HepG2 (cell line): Measurements from ENCODE around the gene EMILIN3. TPM values are rescaled to one million over a fixed set of nuclear protein-coding genes. Genes with fewer than 3 reads are reported as not detected.
A peak's percentile ranks its signal among the peaks of the same experiment; 100 is the strongest.

Experiments used
- ADNP ChIP-seq: sonication (generic); formaldehyde crosslinking; IDR thresholded peaks from 2 replicates; pipeline ENCODE4 v1.4.0; 2020; ENCODE audit warnings: missing genetic modification reagents
- AGO1 ChIP-seq: fragments of 200-400 bp; formaldehyde crosslinking; IDR thresholded peaks from 2 replicates; pipeline ENCODE4 v1.6.1; 2017; ENCODE audit warnings: mild to moderate bottlenecking, low read depth, low read length, moderate library complexity; ENCODE audit not compliant: poor library complexity, severe bottlenecking
- BCL6 ChIP-seq: IDR thresholded peaks from 2 replicates; pipeline ENCODE4 v1.6.1; 2016; ENCODE audit warnings: missing genetic modification reagents, missing compliant biosample characterization
- BRD4 ChIP-seq: sonication (generic); formaldehyde crosslinking; IDR thresholded peaks from 2 replicates; pipeline ENCODE4 v1.4.0; 2020; ENCODE audit warnings: missing genetic modification reagents
- FOXO4 ChIP-seq: sonication (generic); formaldehyde crosslinking; conservative IDR thresholded peaks from 2 replicates; pipeline ENCODE4 v1.8.1; 2023; ENCODE audit warnings: missing genetic modification reagents
- HDAC6 ChIP-seq: fragments of 200-600 bp; sonication (generic); IDR thresholded peaks from 2 replicates; pipeline ENCODE4 v1.7.0; 2017; ENCODE audit warnings: mild to moderate bottlenecking, antibody characterized with exemption, low read length, low read depth
- HNRNPK ChIP-seq: fragments of 200-400 bp; formaldehyde crosslinking; IDR thresholded peaks from 2 replicates; pipeline ENCODE4 v1.6.1; 2018; ENCODE audit warnings: low read length, low read depth, moderate library complexity, mild to moderate bottlenecking; ENCODE audit not compliant: poor library complexity, severe bottlenecking
- NFRKB ChIP-seq: fragments of 450-650 bp; IDR thresholded peaks from 2 replicates; pipeline ENCODE4 v1.6.1; 2017
- PCBP1 ChIP-seq: fragments of 200-400 bp; formaldehyde crosslinking; IDR thresholded peaks from 2 replicates; pipeline ENCODE4 v1.6.1; 2017; ENCODE audit warnings: mild to moderate bottlenecking, low read depth, low read length, borderline replicate concordance
- PPARG ChIP-seq: conservative IDR thresholded peaks from 2 replicates; pipeline ENCODE4 v1.6.1; 2016; ENCODE audit warnings: missing biosample characterization, missing genetic modification reagents
- SALL2 ChIP-seq: sonication (generic); formaldehyde crosslinking; IDR thresholded peaks from 2 replicates; pipeline ENCODE4 v1.8.1; 2023; ENCODE audit warnings: mild to moderate bottlenecking, missing genetic modification reagents, inconsistent platforms
- U2AF2 ChIP-seq: fragments of 200-400 bp; formaldehyde crosslinking; IDR thresholded peaks from 2 replicates; pipeline ENCODE4 v1.6.1; 2017; ENCODE audit warnings: low read depth, mild to moderate bottlenecking, low read length
- UBTF ChIP-seq: sonication (generic); formaldehyde crosslinking; IDR thresholded peaks from 2 replicates; pipeline ENCODE4 v1.4.0; 2020; ENCODE audit warnings: mild to moderate bottlenecking, missing genetic modification reagents
- ZBTB10 ChIP-seq: sonication (generic); formaldehyde crosslinking; IDR thresholded peaks from 2 replicates; pipeline ENCODE4 v1.4.0; 2020; ENCODE audit warnings: missing genetic modification reagents, borderline replicate concordance
- ZBTB20 ChIP-seq: sonication (generic); formaldehyde crosslinking; IDR thresholded peaks from 2 replicates; pipeline ENCODE4 v1.8.1; 2023; ENCODE audit warnings: missing genetic modification reagents, low read depth, mild to moderate bottlenecking, borderline replicate concordance
- ZFP41 ChIP-seq: sonication (generic); formaldehyde crosslinking; IDR thresholded peaks from 2 replicates; pipeline ENCODE4 v1.4.0; 2020; ENCODE audit warnings: mild to moderate bottlenecking, missing genetic modification reagents, borderline replicate concordance
- ZGPAT ChIP-seq: IDR thresholded peaks from 2 replicates; pipeline ENCODE4 v1.6.1; 2016; ENCODE audit warnings: mild to moderate bottlenecking
- ZNF136 ChIP-seq: sonication (generic); formaldehyde crosslinking; IDR thresholded peaks from 2 replicates; pipeline ENCODE4 v1.8.1; 2022; ENCODE audit warnings: low read depth, mild to moderate bottlenecking, moderate library complexity, missing genetic modification reagents
- ZNF264 ChIP-seq: sonication (generic); formaldehyde crosslinking; IDR thresholded peaks from 2 replicates; pipeline ENCODE4 v1.4.0; 2020; ENCODE audit warnings: missing genetic modification reagents
- ZNF337 ChIP-seq: sonication (generic); formaldehyde crosslinking; IDR thresholded peaks from 2 replicates; pipeline ENCODE4 v1.5.1; 2020; ENCODE audit warnings: missing genetic modification reagents, low read depth, mild to moderate bottlenecking, borderline replicate concordance
- ZNF34 ChIP-seq: sonication (generic); formaldehyde crosslinking; IDR thresholded peaks from 2 replicates; pipeline ENCODE4 v1.4.0; 2020; ENCODE audit warnings: mild to moderate bottlenecking, missing genetic modification reagents, borderline replicate concordance
- ZNF460 ChIP-seq: sonication (generic); formaldehyde crosslinking; IDR thresholded peaks from 2 replicates; pipeline ENCODE4 v1.5.1; 2020; ENCODE audit warnings: missing genetic modification reagents, mild to moderate bottlenecking, borderline replicate concordance
- polyA plus RNA-seq, 8 experiments: library from polyadenylated mRNA; depleted of rRNA in 3 of 8; stranded (reverse) in 7 of 8; unstranded in 1 of 8; fragments of >200 nt; fragmentation: Illumina TruSeq in 4 of 8; extraction: Trizol in 4 of 8; gene quantifications; 2 replicates each; pipeline versions ENCODE4 v1.2.1 to v1.2.3, GENCODE V29; 2011 to 2016; ENCODE audit warnings: low read depth in 4 of 8, missing spikeins in 1 of 8, mixed read lengths in 1 of 8; ENCODE audit not compliant: insufficient read depth in 1 of 8
- total RNA-seq, 5 experiments: library from RNA; depleted of rRNA; stranded (reverse); fragments of >200 nt; fragmentation: Illumina TruSeq; extraction: Trizol; gene quantifications; 2 replicates each; pipeline ENCODE4 v1.2.3, GENCODE V29; 2016; ENCODE audit warnings: low read depth in 1 of 5

EMILIN3 gene
- total and polyA plus RNA-seq, 2 of the 13 experiments (the other 11 are each of a cell fraction or from before 2014, with no cell fraction given) = 0.25 to 0.29 TPM

GRCh38 chr20:41339957-41340326 lies 26.7 kb downstream of the EMILIN3 start (continued):
- TF ChIP-seq ZNF337 (no peak), BCL6 (peak; percentile 52; the same call in 1 of the 2 replicates), NFRKB (no peak), ZFP41 (CRISPR knock-in tag) (no peak; the same call in 1 of the 2 replicates), ZBTB10 (CRISPR knock-in tag) (no peak), ZBTB20 (peak; percentile 88), ZNF34 (no peak), ZNF264 (CRISPR knock-in tag) (no peak), AGO1 (no peak), U2AF2 (no peak), PPARG (CRISPR knock-in tag) (peak; percentile 71), ZNF460 (CRISPR knock-in tag) (no peak; the same call in 1 of the 2 replicates), ZNF136 (CRISPR knock-in tag) (no peak; the same call in 1 of the 2 replicates), BRD4 (CRISPR knock-in tag) (no peak), PCBP1 (0 out of 2 replicates have a peak, but pooled peaks have one; percentile 82), UBTF (CRISPR knock-in tag) (peak; percentile 74; the same call in 1 of the 2 replicates), SALL2 (no peak), ADNP (peak; percentile 60; the same call in 1 of the 2 replicates), FOXO4 (CRISPR knock-in tag) (peak; percentile 9; the same call in 1 of the 2 replicates), ZGPAT (CRISPR knock-in tag) (peak; percentile 77; the same call in 1 of the 2 replicates), HNRNPK (no peak), HDAC6 (no peak)
